Body of pancreas (tissue), 4 donors: ENCODE data around the gene PITPNM2. TPM values are rescaled to one million over a fixed set of nuclear protein-coding genes. Genes with fewer than 3 reads are reported as not detected.

ENCODE experiments used
- ATAC-seq: fragments of 150-250 bp; one replicate; pipeline ENCODE4 v1.9.1; 2016
- DNase-seq, 4 donors: peaks; one replicate each; pipeline ENCODE4 v3.0.0-alpha.2; 2019
- H3K27ac ChIP-seq, 4 donors: fragments of 200-600 bp; sonication (generic); 1 replicate in 3 of 4; 2 replicates in 1 of 4; pipeline versions ENCODE4 v1.5.1 to v1.6.1; 2016 to 2019; ENCODE audit warnings: mild to moderate bottlenecking in 1 of 4, mixed read lengths in 1 of 4, moderate library complexity in 1 of 4
- H3K27me3 ChIP-seq, 2 donors: fragments of 200-600 bp; sonication (generic); one replicate each; pipeline ENCODE4 v1.6.0; 2016; ENCODE audit warnings: mild to moderate bottlenecking in 1 of 2
- H3K36me3 ChIP-seq, 2 donors: fragments of 200-600 bp; sonication (generic); replicated peaks in 1 of 2; 2 replicates each; pipeline ENCODE4 v1.5.1; 2016; ENCODE audit warnings: low read depth in 2 of 2; ENCODE audit not compliant: insufficient read depth in 1 of 2
- H3K4me1 ChIP-seq: fragments of 200-600 bp; sonication (generic); one replicate; pipeline ENCODE4 v1.6.0; 2016
- H3K4me3 ChIP-seq, 2 donors: fragments of 200-600 bp; sonication (generic); 1 replicate in 1 of 2; 2 replicates in 1 of 2; pipeline ENCODE4 v1.5.1; 2016 to 2019
- H3K9me3 ChIP-seq, 3 donors: fragments of 200-600 bp; sonication (generic); 1 replicate in 2 of 3; 2 replicates in 1 of 3; pipeline ENCODE4 v1.5.1; 2016
- CTCF ChIP-seq, 7 experiments: fragments of 450-650 bp in 4 of 7; fragments of 200-600 bp in 3 of 7; sonication (generic) in 3 of 7; IDR thresholded peaks; one replicate each; pipeline ENCODE4 v1.5.1; 2016 to 2019; ENCODE audit warnings: antibody characterized with exemption in 7 of 7
- POLR2A ChIP-seq, 3 donors: fragments of 450-650 bp; IDR thresholded peaks; one replicate each; pipeline ENCODE4 v1.6.1; 2016; ENCODE audit warnings: antibody characterized with exemption in 3 of 3, mild to moderate bottlenecking in 2 of 3
- WGBS, 2 donors: methylation state at CpG; one replicate each; pipeline ENCODE4 v1.1.5; 2017; 5-methylcytosine and 5-hydroxymethylcytosine counted together
- intact Hi-C: fragments of 100-400 bp; cut with DNase I; formaldehyde crosslinking; loops from one replicate; pipeline ENCODE4 v1.15.1; 2023
- total RNA-seq, 2 donors: library from RNA; depleted of rRNA; stranded (reverse); fragments of >200 nt; gene quantifications; one replicate each; pipeline ENCODE4 v1.1.0, GENCODE V29; 2016

The PITPNM2 gene
- total RNA-seq, result 1 to 10 TPM; 3.6 to 7.6 TPM

- peak within 1 kb of the TSS; percentile 73 to 79 for H3K4me3 ChIP-seq
- peak within 1 kb of the TSS; percentile 35 to 89 (median 80) for H3K27ac ChIP-seq
- intact Hi-C loops, result no loop called here
- ATAC-seq (peak; percentile 90), DNase-seq (peak; percentile 65 to 75 (median 66))
- H3K36me3 ChIP-seq, result no peaks in the 10 kb centered on the region
- 0% methylated on average over 80 of the region's 119 CpGs; no CpG with 5 or more reads in 1 of the 2 donors for WGBS, 2 donors
- no peaks in the 10 kb centered on the region for H3K9me3 ChIP-seq
- peak in 3 of 7 experiments; percentile 29 to 76 (median 71) for TF ChIP-seq CTCF (IDR thresholded peaks at IDR 0.05)
- TF ChIP-seq POLR2A (IDR thresholded peaks at IDR 0.05), result peak in 1 of 3 donors; percentile 28
- H3K4me1 ChIP-seq, result peaks cover 26% of the 10 kb centered on the region
- no peaks in the 10 kb centered on the region for H3K27me3 ChIP-seq
These were observed at the start of gene PITPNM2 for GRCh38 chr12:123150744-123151456. TSS of gene PITPNM2 (minus strand) at chr12:123151090. CDS start at chr12:123034590, 116,500 bp downstream.

- peaks cover 0 to 5% of the 10 kb centered on the region in 2 donors for H3K36me3 ChIP-seq
- 95 to 98% methylated on average over 7 of the region's 7 CpGs for WGBS, 2 donors
- no peaks in the 10 kb centered on the region for H3K27me3 ChIP-seq
- intact Hi-C loops, result no loop called here
- H3K9me3 ChIP-seq, result no peaks in the 10 kb centered on the region
- ATAC-seq, result no peak
- TF ChIP-seq CTCF (IDR thresholded peaks at IDR 0.05) (no peak), POLR2A (IDR thresholded peaks at IDR 0.05) (no peak)
- no peak for DNase-seq
- no peaks in the 10 kb centered on the region for H3K4me1 ChIP-seq
- no peak overlapping the region for H3K27ac ChIP-seq
- no peak overlapping the region for H3K4me3 ChIP-seq
These were observed 49.5 kb upstream of the PITPNM2 start for GRCh38 chr12:123200414-123200813.

GRCh38 chr12:123199936-123200335, 49.0 kb upstream of the PITPNM2 start:
- Histone ChIP-seq H3K27ac (no peak overlapping the region), H3K9me3 (no peaks in the 10 kb centered on the region), H3K4me3 (no peak overlapping the region), H3K36me3 (peaks cover 0 to 5% of the 10 kb centered on the region in 2 donors), H3K4me1 (no peaks in the 10 kb centered on the region), H3K27me3 (no peaks in the 10 kb centered on the region)
- no peak for ATAC-seq
- DNase-seq, result no peak
- intact Hi-C loops, result no loop called here
- TF ChIP-seq CTCF (IDR thresholded peaks at IDR 0.05), result no peak
- TF ChIP-seq POLR2A (IDR thresholded peaks at IDR 0.05), result no peak
- WGBS, 2 donors, result 93% methylated on average over 3 of the region's 3 CpGs

- Histone ChIP-seq H3K9me3 (no peaks in the 10 kb centered on the region), H3K4me3 (no peak overlapping the region), H3K4me1 (no peaks in the 10 kb centered on the region), H3K27ac (no peak overlapping the region), H3K36me3 (no peaks in the 10 kb centered on the region), H3K27me3 (no peaks in the 10 kb centered on the region)
- DNase-seq, result no peak
- whole genome bisulfite sequencing, 2 donors, result 91 to 97% methylated on average over 6 of the region's 6 CpGs
- intact Hi-C loops, result no loop called here
- ATAC-seq, result no peak
- no peak for TF ChIP-seq CTCF (IDR thresholded peaks at IDR 0.05)
- no peak for TF ChIP-seq POLR2A (IDR thresholded peaks at IDR 0.05)
These were observed 36.7 kb upstream of the PITPNM2 start for GRCh38 chr12:123187637-123188036.

- H3K4me1 ChIP-seq, result no peaks in the 10 kb centered on the region
- no peak overlapping the region for H3K4me3 ChIP-seq
- no peaks in the 10 kb centered on the region for H3K27me3 ChIP-seq
- no peak for ATAC-seq
- WGBS, 2 donors, result 94 to 95% methylated on average over 4 of the region's 4 CpGs
- no peaks in the 10 kb centered on the region for H3K9me3 ChIP-seq
- H3K27ac ChIP-seq, result no peak overlapping the region
- H3K36me3 ChIP-seq, result no peaks in the 10 kb centered on the region
- intact Hi-C loops, result no loop called here
- TF ChIP-seq CTCF (IDR thresholded peaks at IDR 0.05), result no peak
- TF ChIP-seq POLR2A (IDR thresholded peaks at IDR 0.05), result no peak
- no peak for DNase-seq
These were observed 29.3 kb upstream of the PITPNM2 start for GRCh38 chr12:123180171-123180570.
